Measurements from ENCODE around the gene NEK1.
"Not testable (repeated sequence)": the region's sequence is repeated elsewhere in the genome, so short reads cannot be mapped to it uniquely, and the experiment has no call there.

Gene NEK1

GRCh38 chr4:169436734-169437133 is 175.6 kb downstream of the NEK1 start:
- in situ Hi-C loops (cut with MboI; ENCODE audit: low sequenced_read_pairs) = no loop called here

DNA sequence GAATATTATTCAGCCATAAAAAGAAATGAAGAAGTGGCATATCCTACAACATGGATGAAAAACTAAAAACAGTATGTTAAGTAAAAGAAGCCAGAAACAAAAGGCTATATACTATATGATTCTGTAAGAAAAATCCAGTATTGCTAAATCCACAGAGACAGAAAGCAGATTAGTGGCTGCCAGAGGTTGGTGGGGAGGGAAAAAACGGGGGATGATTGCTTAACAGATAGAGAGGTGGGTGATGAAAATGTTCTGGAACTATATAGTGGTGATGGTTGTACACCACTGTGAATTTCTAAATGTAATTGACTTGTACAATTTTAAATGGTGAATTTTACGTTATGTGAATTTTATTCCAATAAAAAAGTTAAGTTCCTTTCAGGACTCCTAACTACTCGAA is 184.0 kb downstream of the NEK1 start:
- in situ Hi-C loops (cut with MboI; ENCODE audit: low sequenced_read_pairs) = no loop called here

- in situ Hi-C loops (cut with MboI; ENCODE audit: low sequenced_read_pairs) = not testable (repeated sequence)
Observed at GRCh38 chr4:169427727-169428126, 184.7 kb downstream of the NEK1 start.

DNA sequence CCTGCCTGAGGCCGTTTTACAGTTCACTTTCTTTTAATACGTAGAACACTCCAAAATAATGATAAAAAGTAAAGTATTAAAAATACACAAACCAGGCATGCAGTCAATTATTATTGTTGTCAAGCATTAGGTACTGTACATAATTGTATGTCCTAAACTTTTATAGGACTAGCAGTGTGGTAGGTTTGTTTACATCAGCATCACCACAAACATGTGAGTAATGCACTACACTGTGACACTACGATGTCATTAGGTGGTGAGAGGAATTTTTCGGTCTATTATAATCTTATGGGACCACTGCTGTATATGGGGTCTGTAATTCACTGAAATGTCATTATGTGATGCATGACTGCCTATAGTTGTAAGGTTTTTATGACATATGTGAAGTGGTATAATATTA is 192.1 kb downstream of the NEK1 start:
- in situ Hi-C loops (cut with MboI; ENCODE audit: low sequenced_read_pairs) = no loop called here

- in situ Hi-C loops (cut with MboI; ENCODE audit: low sequenced_read_pairs) = no loop called here
Observed at GRCh38 chr4:169418846-169419245, 193.5 kb downstream of the NEK1 start.

DNA sequence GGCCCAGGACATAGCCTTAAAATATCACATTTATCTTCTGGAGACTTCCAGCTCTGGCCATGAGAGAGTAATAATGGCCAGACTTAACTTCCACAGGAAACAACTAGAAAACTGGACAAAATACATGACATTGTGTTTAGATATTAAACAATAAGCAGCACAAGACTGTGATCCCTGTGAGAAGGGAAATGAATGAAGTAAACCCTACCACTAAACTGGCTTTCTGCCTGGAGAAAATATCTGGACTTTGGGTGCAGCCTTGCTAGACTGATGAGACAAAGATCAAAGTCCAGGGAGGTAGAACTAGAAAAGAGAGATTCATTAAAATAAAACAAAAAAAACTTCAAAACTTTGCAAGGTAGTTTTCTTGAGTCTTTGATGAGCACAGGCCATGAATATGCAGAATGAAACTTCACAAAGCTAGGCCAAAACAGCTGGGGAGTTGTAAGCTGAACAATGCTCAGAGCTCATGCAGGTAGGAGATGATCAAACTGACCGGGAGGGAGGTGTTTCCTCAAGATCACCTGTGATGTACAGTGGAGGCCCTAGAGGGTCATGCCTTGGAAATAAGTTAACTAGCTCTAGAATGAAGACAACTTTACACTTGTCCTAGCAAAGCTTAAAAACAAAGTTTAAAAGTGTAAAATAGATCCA is 194.6 kb downstream of the NEK1 start:
- in situ Hi-C loops (cut with MboI; ENCODE audit: low sequenced_read_pairs) = no loop called here

DNA sequence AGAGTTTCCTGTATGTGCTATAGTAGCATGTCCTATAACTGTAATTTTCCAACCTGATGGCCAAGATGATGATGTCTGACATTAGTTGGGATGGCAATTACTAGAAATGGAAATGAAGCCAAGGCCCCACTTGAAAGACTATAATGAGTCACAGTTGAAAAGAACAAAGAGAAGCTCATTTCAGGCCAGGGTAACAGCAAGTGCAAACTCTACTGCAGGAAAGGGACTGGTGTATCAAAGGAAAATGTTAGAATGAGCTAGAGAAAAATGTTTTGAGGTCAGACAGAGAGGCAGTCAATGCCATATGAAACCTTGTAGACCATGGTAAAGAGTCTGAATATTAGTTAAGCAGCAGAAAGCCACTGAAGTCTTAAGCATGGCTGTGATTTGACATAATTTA is 195.4 kb downstream of the NEK1 start:
- in situ Hi-C loops (cut with MboI; ENCODE audit: low sequenced_read_pairs) = no loop called here

- in situ Hi-C loops (cut with MboI; ENCODE audit: low sequenced_read_pairs) = no loop called here
Observed at GRCh38 chr4:169416461-169416860, 195.9 kb downstream of the NEK1 start.

DNA sequence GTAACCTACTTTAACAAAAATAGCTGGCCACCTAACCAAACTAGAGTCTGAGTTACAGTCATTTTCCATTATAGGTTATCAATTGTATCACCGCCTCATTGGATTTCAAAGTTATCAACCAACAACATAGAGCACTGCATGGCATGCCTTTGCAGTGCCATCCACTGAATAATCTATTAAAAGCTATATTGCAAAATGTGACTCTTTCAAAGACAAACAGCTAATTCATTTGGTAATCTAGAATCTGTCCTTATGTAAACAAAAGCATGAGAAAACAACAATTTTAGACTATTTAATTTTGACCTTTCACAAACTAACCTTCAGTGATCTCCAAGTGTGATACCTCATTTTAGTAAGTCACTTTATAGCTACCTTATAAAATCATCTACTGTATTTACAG is 197.5 kb downstream of the NEK1 start:
- in situ Hi-C loops (cut with MboI; ENCODE audit: low sequenced_read_pairs) = no loop called here

- in situ Hi-C loops (cut with MboI; ENCODE audit: low sequenced_read_pairs) = no loop called here
Observed at GRCh38 chr4:169412046-169412445, 200.3 kb downstream of the NEK1 start.

DNA sequence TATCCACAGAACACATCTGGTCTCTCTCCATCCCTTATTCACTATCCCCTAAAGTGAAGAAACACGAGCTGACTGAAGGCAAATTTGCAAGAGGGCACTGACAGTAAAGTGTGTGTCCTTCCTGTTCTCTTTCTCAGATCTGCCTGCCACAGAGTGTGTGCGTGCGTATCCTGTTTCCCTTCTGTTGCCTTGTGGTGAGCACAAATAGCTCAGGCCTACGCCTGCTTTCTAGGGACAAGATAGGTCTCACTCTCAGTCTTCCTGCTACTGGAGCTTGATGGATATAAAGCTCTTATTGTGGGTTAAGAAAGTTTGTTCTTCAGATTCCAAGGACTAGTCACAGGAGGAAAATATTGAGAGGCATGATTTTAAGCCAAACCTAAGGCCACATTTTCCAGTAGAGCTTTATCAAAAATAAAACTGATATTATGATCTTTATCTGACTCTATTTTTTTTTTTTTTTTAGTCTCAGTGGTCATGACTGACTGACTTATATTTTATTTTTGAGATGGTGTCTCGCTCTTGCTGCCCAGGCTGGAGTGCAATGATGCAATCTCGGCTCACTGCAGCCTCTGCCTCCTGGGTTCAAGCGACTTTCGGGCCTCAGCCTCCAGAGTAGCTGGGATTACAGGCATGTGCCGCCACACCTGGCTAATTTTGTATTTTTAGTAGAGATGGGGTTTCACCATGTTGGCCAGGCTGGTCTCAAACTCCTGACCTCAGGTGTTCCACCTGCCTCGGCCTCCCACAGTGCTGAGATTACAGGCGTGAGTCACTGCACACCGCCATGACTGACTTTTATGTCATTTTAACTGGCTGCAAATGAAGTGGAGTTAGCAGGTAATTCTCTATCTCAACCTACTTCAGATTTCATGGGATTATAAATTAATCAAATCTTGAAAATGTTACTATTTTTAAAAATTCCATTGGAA is 201.3 kb downstream of the NEK1 start:
- in situ Hi-C loops (cut with MboI; ENCODE audit: low sequenced_read_pairs) = no loop called here

- in situ Hi-C loops (cut with MboI; ENCODE audit: low sequenced_read_pairs) = no loop called here
Observed at GRCh38 chr4:169407217-169407845, 205.1 kb downstream of the NEK1 start.

- in situ Hi-C loops (cut with MboI; ENCODE audit: low sequenced_read_pairs) = no loop called here
Observed at GRCh38 chr4:169404960-169405359, 207.4 kb downstream of the NEK1 start.

GRCh38 chr4:169400832-169401231 is 211.6 kb downstream of the NEK1 start:
- in situ Hi-C loops (cut with MboI; ENCODE audit: low sequenced_read_pairs) = no loop called here

DNA sequence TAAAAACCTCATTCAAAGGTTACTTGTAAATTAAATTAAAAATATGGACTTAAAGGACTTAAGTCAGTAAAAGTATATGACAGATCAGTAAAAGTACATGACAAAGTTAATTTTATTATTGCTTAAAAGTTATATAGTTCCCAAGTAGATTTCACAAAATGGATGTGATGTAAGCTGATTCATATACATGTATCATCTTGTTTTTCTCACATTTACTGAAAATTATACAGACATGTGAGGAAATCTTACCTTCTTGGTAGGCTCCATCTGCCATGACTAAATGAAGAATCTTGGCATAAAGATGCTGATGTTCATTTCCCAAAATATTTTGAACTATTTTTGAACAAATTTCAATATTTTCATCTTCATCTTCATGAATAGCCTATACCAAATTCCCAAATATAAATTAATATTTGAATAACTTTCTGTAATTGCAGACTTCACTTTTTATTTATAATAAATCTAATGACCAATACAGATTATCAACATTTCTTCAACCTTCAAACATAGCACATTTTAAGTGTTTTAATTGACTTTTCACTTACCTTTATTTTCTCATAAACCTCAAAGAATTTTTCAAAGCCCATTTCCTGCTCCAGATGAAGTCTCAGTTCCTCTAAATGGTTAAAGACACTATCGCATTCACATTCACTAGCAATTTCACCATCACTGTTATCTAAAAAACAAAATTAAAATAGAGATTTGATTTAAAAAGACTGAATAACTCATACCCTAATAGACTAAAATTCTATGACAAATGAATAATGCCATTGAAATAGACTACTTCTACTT is 212.2 kb downstream of the NEK1 start:
- in situ Hi-C loops (cut with MboI; ENCODE audit: low sequenced_read_pairs) = no loop called here

DNA sequence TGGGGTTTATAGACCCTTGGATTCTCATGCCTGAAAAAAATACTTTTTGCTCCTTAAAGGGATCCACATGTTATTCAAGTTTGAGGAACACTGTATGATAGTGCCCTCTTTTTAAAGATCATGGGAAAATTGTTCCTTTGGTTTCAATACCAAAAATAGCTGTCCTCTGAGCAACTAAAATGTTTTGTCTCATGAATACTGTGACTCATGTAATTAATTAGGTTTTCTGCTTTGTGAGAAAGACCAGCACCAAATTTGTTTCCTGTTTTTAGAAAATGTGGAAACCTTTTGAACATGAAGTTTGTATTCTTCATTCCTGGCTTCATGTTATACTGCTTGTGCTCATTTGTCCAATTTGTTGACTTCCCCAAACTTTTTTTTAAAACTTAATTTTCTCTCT is 214.1 kb downstream of the NEK1 start:
- in situ Hi-C loops (cut with MboI; ENCODE audit: low sequenced_read_pairs) = no loop called here

DNA sequence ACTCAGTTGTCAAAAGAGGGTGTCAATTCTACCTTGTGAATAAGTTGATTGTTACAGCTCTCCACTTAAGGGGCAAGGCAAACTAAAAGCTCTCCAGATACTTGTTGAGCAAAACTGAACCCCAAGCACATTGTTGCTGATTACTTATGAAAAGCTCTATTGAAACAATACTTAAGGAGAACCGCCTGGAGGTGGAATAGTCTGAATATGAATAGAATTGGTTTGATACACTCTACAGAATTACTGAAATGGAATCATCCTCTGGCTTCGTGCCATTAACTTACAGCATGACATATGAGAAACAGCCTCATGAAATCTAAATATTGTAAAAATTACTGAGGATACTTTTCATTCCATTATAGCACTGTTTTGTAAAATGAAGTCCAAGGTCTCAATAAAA is 214.6 kb downstream of the NEK1 start:
- in situ Hi-C loops (cut with MboI; ENCODE audit: low sequenced_read_pairs) = no loop called here

DNA sequence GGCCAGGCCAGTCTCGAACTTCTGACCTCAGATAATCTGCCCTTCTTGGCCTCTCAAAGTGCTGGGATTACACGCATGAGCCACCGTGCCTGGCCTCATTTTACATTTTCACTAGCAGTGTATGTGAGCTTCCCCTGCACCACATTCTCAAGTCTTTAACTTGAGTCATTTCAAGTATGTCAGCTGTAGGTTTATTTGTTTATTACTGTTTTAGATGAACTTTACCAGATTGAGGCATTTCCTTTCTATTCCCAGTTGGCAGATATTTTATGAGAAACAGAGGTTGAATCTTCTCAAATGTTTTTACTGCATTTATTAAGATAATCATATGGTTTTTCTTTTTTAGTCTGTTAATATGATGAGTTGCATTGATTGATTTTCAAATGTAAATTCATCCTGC is 227.0 kb downstream of the NEK1 start:
- in situ Hi-C loops (cut with MboI; ENCODE audit: low sequenced_read_pairs) = no loop called here

DNA sequence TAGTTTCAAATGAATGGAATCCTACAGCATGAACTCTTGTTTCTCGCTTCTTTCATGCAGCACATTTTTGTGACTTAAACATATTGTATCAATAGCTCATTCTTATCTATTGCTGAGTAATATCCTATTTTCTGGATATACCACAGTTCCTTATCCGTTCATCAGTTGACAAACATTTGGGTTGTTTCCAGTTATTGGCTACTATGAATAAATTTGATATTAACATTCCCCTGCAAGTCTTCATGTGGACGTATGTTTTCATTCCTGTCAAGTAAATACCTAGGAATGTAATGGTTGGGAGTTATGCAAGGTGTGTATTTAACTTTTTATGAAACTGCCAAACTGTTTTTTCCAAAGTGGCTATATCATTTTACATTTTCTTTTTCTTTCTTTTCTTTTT is 227.6 kb downstream of the NEK1 start:
- in situ Hi-C loops (cut with MboI; ENCODE audit: low sequenced_read_pairs) = no loop called here

DNA sequence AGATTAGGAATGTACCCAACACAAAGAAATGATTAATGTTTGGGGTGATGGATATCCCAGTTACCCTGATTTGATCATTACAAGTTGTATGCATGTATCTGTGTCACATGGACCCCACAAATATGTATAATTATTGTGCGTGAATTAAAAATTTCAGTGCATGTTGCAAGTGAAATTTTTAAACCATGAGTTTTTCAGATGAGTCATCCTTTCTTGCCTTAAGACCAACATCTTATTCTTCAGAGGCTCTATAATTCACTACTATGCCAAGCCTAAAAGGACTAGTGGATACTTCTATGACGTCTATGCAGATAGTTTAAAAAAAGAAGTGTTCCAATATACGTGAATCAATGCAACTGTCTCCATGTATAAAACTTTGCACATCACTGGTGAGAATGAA is 228.7 kb downstream of the NEK1 start:
- in situ Hi-C loops (cut with MboI; ENCODE audit: low sequenced_read_pairs) = no loop called here

DNA sequence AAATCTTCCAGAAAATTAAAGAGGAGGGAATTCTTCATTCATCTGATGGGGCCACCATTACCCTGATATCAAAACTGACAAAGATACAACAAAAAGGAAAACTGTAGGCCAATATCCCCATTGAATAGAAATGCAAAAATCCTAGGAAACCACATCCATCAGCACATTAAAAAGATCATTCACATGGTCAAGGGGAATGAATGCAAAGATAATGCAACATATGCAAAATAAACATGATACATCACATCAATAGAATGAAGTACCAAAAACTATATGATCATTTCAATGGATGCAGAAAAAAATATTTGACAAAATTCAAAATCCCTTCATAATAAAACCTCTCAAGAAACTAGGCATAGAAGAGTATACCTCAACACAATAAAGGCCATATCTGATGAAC is 232.7 kb downstream of the NEK1 start:
- in situ Hi-C loops (cut with MboI; ENCODE audit: low sequenced_read_pairs) = no loop called here

All from HL-60/S4 treated with phorbol 12-myristate 13-acetate at 8.2 ng/mL for 4 days and 3 days (cell line).